A549 (cell line): ENCODE data around the gene HLA-A. TPM values are rescaled to one million over a fixed set of nuclear protein-coding genes. Genes with fewer than 3 reads are reported as not detected.

Source experiments
- ATAC-seq, 2 experiments: fragments of 200-7000 bp in 1 of 2; fragments of >200 bp in 1 of 2; cut with Nextera tagmentation in 1 of 2; cut with Tn5 transposase in 1 of 2; 3 replicates each; pipeline versions ENCODE4 v1.8.0 to v1.9.1; 2018 to 2020; ENCODE audit warnings: mild to moderate bottlenecking in 1 of 2, moderate library complexity in 1 of 2
- CTCF ChIA-PET: fragments of 300-600 bp; sonication (Branson Sonifier 250); formaldehyde crosslinking; extraction: SDS; loops from one replicate; lab custom pipeline; 2021; ENCODE audit warnings: antibody characterized with exemption, inconsistent platforms; lab: Yijun Ruan, JAX
- POLR2A ChIA-PET: fragments of 350-600 bp; formaldehyde crosslinking; extraction: SDS; loops from one replicate; lab custom pipeline; 2021; ENCODE audit warnings: antibody characterized with exemption, inconsistent platforms; lab: Yijun Ruan, JAX
- DNase-seq, 2 experiments: peaks; one replicate each; pipeline versions ENCODE4 v3.0.0 to v3.0.0-alpha.2; 2011 to 2016; ENCODE audit warnings: low read depth in 1 of 2, low spot score in 1 of 2
- FAIRE-seq: peaks from 2 replicates; lab custom pipeline; 2011; peaks lifted over from hg19 to GRCh38; lab: Jason Lieb, UNC
- H3K27ac ChIP-seq, 2 experiments: fragments of >200 bp; sonication (Bioruptor Twin); formaldehyde crosslinking; 3 replicates each; pipeline ENCODE4 v1.5.1; 2016 to 2017
- H3K4me1 ChIP-seq: fragments of >200 bp; sonication (Bioruptor Twin); formaldehyde crosslinking; 3 replicates; pipeline ENCODE4 v1.6.1; 2016
- H3K4me2 ChIP-seq: fragments of >200 bp; sonication (Bioruptor Twin); formaldehyde crosslinking; 3 replicates; pipeline ENCODE4 v1.6.1; 2016
- H3K4me3 ChIP-seq: fragments of >200 bp; sonication (Bioruptor Twin); formaldehyde crosslinking; 3 replicates; pipeline ENCODE4 v1.5.1; 2016
- H3K9me3 ChIP-seq: fragments of >200 bp; sonication (Bioruptor Twin); formaldehyde crosslinking; 3 replicates; pipeline ENCODE4 v1.6.1; 2016
- ATOH8 ChIP-seq: fragments of 250-450 bp; sonication (Bioruptor Pico); IDR thresholded peaks from 2 replicates; pipeline ENCODE4 v1.5.0; 2020; ENCODE audit warnings: low read depth, mild to moderate bottlenecking, moderate library complexity
- CEBPB ChIP-seq, 2 experiments: fragments of >200 bp in 1 of 2; sonication (Bioruptor Twin) in 1 of 2; formaldehyde crosslinking in 1 of 2; IDR thresholded peaks; 2 replicates each; pipeline ENCODE4 v1.6.1; 2012 to 2016
- E2F6 ChIP-seq: IDR thresholded peaks from 2 replicates; pipeline ENCODE4 v1.6.1; 2012; ENCODE audit warnings: low read depth, borderline replicate concordance
- FOSL2 ChIP-seq, 2 experiments: fragments of 450-650 bp in 1 of 2; fragments of >200 bp in 1 of 2; sonication (Bioruptor Twin) in 1 of 2; formaldehyde crosslinking; IDR thresholded peaks; 2 replicates each; pipeline versions ENCODE4 v1.5.0 to v1.6.1; 2016 to 2020; ENCODE audit warnings: mild to moderate bottlenecking in 1 of 2, moderate library complexity in 1 of 2
- FOXS1 ChIP-seq: fragments of 250-450 bp; sonication (Bioruptor Pico); IDR thresholded peaks from 2 replicates; pipeline ENCODE4 v1.5.0; 2020; ENCODE audit warnings: mild to moderate bottlenecking, moderate library complexity
- GATA3 ChIP-seq: IDR thresholded peaks from 2 replicates; pipeline ENCODE4 v1.6.1; 2012; ENCODE audit warnings: borderline replicate concordance
- HEYL ChIP-seq: fragments of 250-450 bp; sonication (Bioruptor Pico); IDR thresholded peaks from 2 replicates; pipeline ENCODE4 v1.8.0; 2021; ENCODE audit warnings: mild to moderate bottlenecking, moderate library complexity
- HOXA7 ChIP-seq: fragments of 250-450 bp; sonication (Bioruptor Pico); IDR thresholded peaks from 2 replicates; pipeline ENCODE4 v1.5.0; 2020; ENCODE audit warnings: mild to moderate bottlenecking, moderate library complexity
- MYC ChIP-seq: IDR thresholded peaks from 2 replicates; pipeline ENCODE4 v1.6.1; 2012; ENCODE audit warnings: mild to moderate bottlenecking, inconsistent platforms, low read length, improper control_type of control experiment, borderline replicate concordance
- NR3C1 ChIP-seq: fragments of >200 bp; sonication (Bioruptor Twin); formaldehyde crosslinking; IDR thresholded peaks from 3 replicates; pipeline ENCODE4 v1.6.1; 2017
- PHF8 ChIP-seq: fragments of 200-600 bp; sonication (generic); IDR thresholded peaks from 2 replicates; pipeline ENCODE4 v1.6.1; 2016; ENCODE audit warnings: low read depth, mild to moderate bottlenecking, antibody characterized with exemption, moderate library complexity, borderline replicate concordance
- POLR2A ChIP-seq: IDR thresholded peaks from 2 replicates; pipeline ENCODE4 v1.6.1; 2012; ENCODE audit warnings: mild to moderate bottlenecking, low read length
- POLR2AphosphoS2 ChIP-seq: conservative IDR thresholded peaks from 2 replicates; pipeline ENCODE4 v1.6.1; 2012; ENCODE audit warnings: low read length, improper control_type of control experiment, inconsistent platforms
- RNF2 ChIP-seq: fragments of 200-600 bp; sonication (generic); IDR thresholded peaks from 2 replicates; pipeline ENCODE4 v1.6.1; 2016; ENCODE audit warnings: low read depth, mild to moderate bottlenecking, antibody characterized with exemption, moderate library complexity, borderline replicate concordance
- SMC3 ChIP-seq: fragments of >200 bp; sonication (Bioruptor Twin); formaldehyde crosslinking; IDR thresholded peaks from 3 replicates; pipeline ENCODE4 v1.6.1; 2018; ENCODE audit warnings: inconsistent platforms
- ZNF302 ChIP-seq: fragments of 250-450 bp; sonication (Bioruptor Pico); IDR thresholded peaks from 2 replicates; pipeline ENCODE4 v1.9.0; 2021; ENCODE audit warnings: inconsistent platforms, mild to moderate bottlenecking, moderate library complexity
- WGBS: methylation state at CpG from one replicate; pipeline ENCODE4 v1.1.6; 2017; ENCODE audit errors: missing lambda C conversion rate; 5-methylcytosine and 5-hydroxymethylcytosine counted together
- polyA plus RNA-seq, 4 experiments: library from polyadenylated mRNA; depleted of rRNA in 3 of 4; stranded (reverse); fragments of >200 nt; fragmentation: RNase III in 1 of 4; extraction: RNeasy Plus Mini Kit Qiagen cat#74134 plus additional on column Dnase treatment in 1 of 4; gene quantifications; 2 replicates in 3 of 4; 3 replicates in 1 of 4; pipeline ENCODE4 v1.2.3, GENCODE V29; 2011 to 2017
- TF ChIP-seq, protein P1 (sequence below): fragments of >200 bp; sonication (Bioruptor Twin); formaldehyde crosslinking; IDR thresholded peaks from 3 replicates; pipeline ENCODE4 v1.5.1; 2016
- TF ChIP-seq, protein P2 (sequence below): fragments of 250-450 bp; sonication (Bioruptor Pico); IDR thresholded peaks from 2 replicates; pipeline ENCODE4 v1.5.0; 2021; ENCODE audit warnings: mild to moderate bottlenecking, moderate library complexity, borderline replicate concordance

The HLA-A gene
- polyA plus RNA-seq, 2 of the 4 experiments (the other 2 are of a cell fraction), result 78.8 to 95.0 TPM

- Histone ChIP-seq H3K9me3 (no peaks in the 10 kb centered on the region), H3K4me3 (peak overlapping the region; percentile 75; the same call in 2 of the 3 replicates), H3K27ac (peak overlapping the region in 1 of 2 experiments; percentile 94; a peak in 3 of 6 replicates), H3K4me1 (no peaks in the 10 kb centered on the region), H3K4me2 (peak overlapping the region; percentile 72)
- ChIA-PET POLR2A (interaction anchor here (0.8 to 1.0 kb wide), 2 partner anchors 23 to 55 kb away, joined by 5 read pairs; no protein-coding TSS in a partner anchor), CTCF (interaction anchor here (0.6 to 1.8 kb wide), 2 partner anchors 94 to 97 kb away, joined by 4 to 5 read pairs; no protein-coding TSS in a partner anchor)
- no peak for DNase-seq
- 17% methylated on average over 1 of the region's 1 CpG for WGBS
- 0 out of 6 replicates have a peak, but pooled peaks have one; percentile 2 to 14 for ATAC-seq
- FAIRE-seq, result no peak
- TF ChIP-seq, protein P1, sequence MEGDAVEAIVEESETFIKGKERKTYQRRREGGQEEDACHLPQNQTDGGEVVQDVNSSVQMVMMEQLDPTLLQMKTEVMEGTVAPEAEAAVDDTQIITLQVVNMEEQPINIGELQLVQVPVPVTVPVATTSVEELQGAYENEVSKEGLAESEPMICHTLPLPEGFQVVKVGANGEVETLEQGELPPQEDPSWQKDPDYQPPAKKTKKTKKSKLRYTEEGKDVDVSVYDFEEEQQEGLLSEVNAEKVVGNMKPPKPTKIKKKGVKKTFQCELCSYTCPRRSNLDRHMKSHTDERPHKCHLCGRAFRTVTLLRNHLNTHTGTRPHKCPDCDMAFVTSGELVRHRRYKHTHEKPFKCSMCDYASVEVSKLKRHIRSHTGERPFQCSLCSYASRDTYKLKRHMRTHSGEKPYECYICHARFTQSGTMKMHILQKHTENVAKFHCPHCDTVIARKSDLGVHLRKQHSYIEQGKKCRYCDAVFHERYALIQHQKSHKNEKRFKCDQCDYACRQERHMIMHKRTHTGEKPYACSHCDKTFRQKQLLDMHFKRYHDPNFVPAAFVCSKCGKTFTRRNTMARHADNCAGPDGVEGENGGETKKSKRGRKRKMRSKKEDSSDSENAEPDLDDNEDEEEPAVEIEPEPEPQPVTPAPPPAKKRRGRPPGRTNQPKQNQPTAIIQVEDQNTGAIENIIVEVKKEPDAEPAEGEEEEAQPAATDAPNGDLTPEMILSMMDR, result no peak
- TF ChIP-seq CEBPB (IDR thresholded peaks at IDR 0.05), result no peak
These were observed 861 bp upstream of the HLA-A start for GRCh38 chr6:29941471-29941870.

DNA sequence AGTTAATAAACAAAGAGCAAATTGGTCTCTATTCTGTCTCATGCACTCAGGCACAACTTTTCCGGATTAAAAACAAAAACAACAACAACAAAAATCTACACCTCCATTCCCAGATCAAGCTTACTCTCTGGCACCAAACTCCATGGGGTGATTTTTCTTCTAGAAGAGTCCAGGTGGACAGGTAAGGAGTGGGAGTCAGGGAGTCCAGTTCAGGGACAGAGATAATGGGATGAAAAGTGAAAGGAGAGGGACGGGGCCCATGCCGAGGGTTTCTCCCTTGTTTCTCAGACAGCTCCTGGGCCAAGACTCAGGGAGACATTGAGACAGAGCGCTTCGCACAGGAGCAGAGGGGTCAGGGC is 437 bp upstream of the HLA-A start:
- peak overlapping the region; percentile 75 for H3K4me3 ChIP-seq
- ATAC-seq (peak; percentile 45 to 63; a peak in 5 of 6 replicates), DNase-seq (no peak), FAIRE-seq (no peak)
- peak overlapping the region; percentile 81 to 94; a peak in 5 of 6 replicates for H3K27ac ChIP-seq
- no peaks in the 10 kb centered on the region for H3K9me3 ChIP-seq
- WGBS, result 10% methylated on average over 4 of the region's 5 CpGs
- no peaks in the 10 kb centered on the region for H3K4me1 ChIP-seq
- peak overlapping the region; percentile 72 for H3K4me2 ChIP-seq
- ChIA-PET CTCF (interaction anchor here (0.6 to 1.8 kb wide), 2 partner anchors 94 to 98 kb away, joined by 4 to 5 read pairs; no protein-coding TSS in a partner anchor), POLR2A (interaction anchor here (0.8 to 1.0 kb wide), 2 partner anchors 23 to 55 kb away, joined by 5 read pairs; no protein-coding TSS in a partner anchor)
- no peak for TF ChIP-seq GATA3

DNA sequence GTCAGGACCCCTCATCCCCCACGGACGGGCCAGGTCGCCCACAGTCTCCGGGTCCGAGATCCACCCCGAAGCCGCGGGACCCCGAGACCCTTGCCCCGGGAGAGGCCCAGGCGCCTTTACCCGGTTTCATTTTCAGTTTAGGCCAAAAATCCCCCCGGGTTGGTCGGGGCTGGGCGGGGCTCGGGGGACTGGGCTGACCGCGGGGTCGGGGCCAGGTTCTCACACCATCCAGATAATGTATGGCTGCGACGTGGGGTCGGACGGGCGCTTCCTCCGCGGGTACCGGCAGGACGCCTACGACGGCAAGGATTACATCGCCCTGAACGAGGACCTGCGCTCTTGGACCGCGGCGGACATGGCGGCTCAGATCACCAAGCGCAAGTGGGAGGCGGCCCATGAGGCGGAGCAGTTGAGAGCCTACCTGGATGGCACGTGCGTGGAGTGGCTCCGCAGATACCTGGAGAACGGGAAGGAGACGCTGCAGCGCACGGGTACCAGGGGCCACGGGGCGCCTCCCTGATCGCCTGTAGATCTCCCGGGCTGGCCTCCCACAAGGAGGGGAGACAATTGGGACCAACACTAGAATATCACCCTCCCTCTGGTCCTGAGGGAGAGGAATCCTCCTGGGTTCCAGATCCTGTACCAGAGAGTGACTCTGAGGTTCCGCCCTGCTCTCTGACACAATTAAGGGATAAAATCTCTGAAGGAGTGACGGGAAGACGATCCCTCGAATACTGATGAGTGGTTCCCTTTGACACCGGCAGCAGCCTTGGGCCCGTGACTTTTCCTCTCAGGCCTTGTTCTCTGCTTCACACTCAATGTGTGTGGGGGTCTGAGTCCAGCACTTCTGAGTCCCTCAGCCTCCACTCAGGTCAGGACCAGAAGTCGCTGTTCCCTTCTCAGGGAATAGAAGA is 978 bp downstream of the HLA-A start:
- DNase-seq (no peak), FAIRE-seq (no peak), ATAC-seq (peak in 1 of 2 experiments; percentile 6; a peak in 2 of 6 replicates)
- CTCF ChIA-PET, result no interaction called here
- 92% methylated on average over 18 of the region's 58 CpGs for WGBS
- TF ChIP-seq HOXA7 (CRISPR knock-in tag) (no peak), ATOH8 (CRISPR knock-in tag) (no peak), HEYL (CRISPR knock-in tag) (no peak), MYC (no peak), E2F6 (no peak), POLR2A (no peak), ZNF302 (CRISPR knock-in tag) (no peak), NR3C1 (no peak), FOXS1 (CRISPR knock-in tag) (no peak)
- Histone ChIP-seq H3K4me3 (peak overlapping the region; percentile 75), H3K9me3 (no peaks in the 10 kb centered on the region), H3K4me1 (no peaks in the 10 kb centered on the region), H3K4me2 (peak overlapping the region; percentile 69), H3K27ac (peak overlapping the region; percentile 81 to 94)
- POLR2A ChIA-PET, result no interaction called here

- Histone ChIP-seq H3K9me3 (no peaks in the 10 kb centered on the region), H3K4me2 (no peak overlapping the region), H3K27ac (no peak overlapping the region), H3K4me3 (no peak overlapping the region), H3K4me1 (no peaks in the 10 kb centered on the region)
- ChIA-PET CTCF (interaction anchor here (0.6 kb wide), 1 partner anchor 98 kb away, joined by 4 read pairs; no protein-coding TSS in a partner anchor), POLR2A (interaction anchor here (0.6 kb wide), 1 partner anchor 19 kb away, joined by 3 read pairs; no protein-coding TSS in a partner anchor)
- no peak for DNase-seq
- FAIRE-seq, result no peak
- ATAC-seq, result no peak
- 75% methylated on average over 4 of the region's 4 CpGs for WGBS
- TF ChIP-seq GATA3, result no peak
- no peak for TF ChIP-seq RNF2
- TF ChIP-seq, protein P1, result no peak
- TF ChIP-seq SMC3, result no peak
- TF ChIP-seq PHF8, result no peak
- TF ChIP-seq, protein P2, sequence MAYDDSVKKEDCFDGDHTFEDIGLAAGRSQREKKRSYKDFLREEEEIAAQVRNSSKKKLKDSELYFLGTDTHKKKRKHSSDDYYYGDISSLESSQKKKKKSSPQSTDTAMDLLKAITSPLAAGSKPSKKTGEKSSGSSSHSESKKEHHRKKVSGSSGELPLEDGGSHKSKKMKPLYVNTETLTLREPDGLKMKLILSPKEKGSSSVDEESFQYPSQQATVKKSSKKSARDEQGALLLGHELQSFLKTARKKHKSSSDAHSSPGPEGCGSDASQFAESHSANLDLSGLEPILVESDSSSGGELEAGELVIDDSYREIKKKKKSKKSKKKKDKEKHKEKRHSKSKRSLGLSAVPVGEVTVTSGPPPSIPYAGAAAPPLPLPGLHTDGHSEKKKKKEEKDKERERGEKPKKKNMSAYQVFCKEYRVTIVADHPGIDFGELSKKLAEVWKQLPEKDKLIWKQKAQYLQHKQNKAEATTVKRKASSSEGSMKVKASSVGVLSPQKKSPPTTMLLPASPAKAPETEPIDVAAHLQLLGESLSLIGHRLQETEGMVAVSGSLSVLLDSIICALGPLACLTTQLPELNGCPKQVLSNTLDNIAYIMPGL (CRISPR knock-in tag), result no peak
- no peak for TF ChIP-seq FOSL2 (IDR thresholded peaks at IDR 0.05)
- no peak for TF ChIP-seq FOSL2 (CRISPR knock-in tag; IDR thresholded peaks at IDR 0.05)
- TF ChIP-seq ZNF302 (CRISPR knock-in tag), result no peak
- no peak for TF ChIP-seq POLR2AphosphoS2
These were observed 3.0 kb downstream of the HLA-A start for GRCh38 chr6:29945281-29945820.
